Measurements from ENCODE around the gene TDRKH. TPM values are rescaled to one million over a fixed set of nuclear protein-coding genes. Genes with fewer than 3 reads are reported as not detected.
A peak's percentile ranks its signal among the peaks of the same experiment; 100 is the strongest.

The TDRKH gene
- total and polyA plus RNA-seq, 2 of the 13 experiments (the other 11 are each of a cell fraction or from before 2014, with no cell fraction given), result 3.9 to 5.4 TPM

GRCh38 chr1:151832318-151832980 lies 42.1 kb upstream of the TDRKH start (continued):
- TF ChIP-seq ZNF414 (CRISPR knock-in tag; IDR thresholded peaks at IDR 0.05), result peak; percentile 59; the same call in 1 of the 2 replicates
- TF ChIP-seq ZNF607 (CRISPR knock-in tag; IDR thresholded peaks at IDR 0.05; ENCODE audit: borderline replicate concordance), result 0 out of 2 replicates have a peak, but pooled peaks have one; percentile 30
- no peak for TF ChIP-seq RFX5 (IDR thresholded peaks at IDR 0.05; ENCODE audit: low read depth, low read length)
- TF ChIP-seq FOXA3 (CRISPR knock-in tag; IDR thresholded peaks at IDR 0.05), result peak; percentile 86
- peak; percentile 35; the same call in 1 of the 2 replicates for TF ChIP-seq HOXA3 (CRISPR knock-in tag; IDR thresholded peaks at IDR 0.05)
- TF ChIP-seq, protein P1, sequence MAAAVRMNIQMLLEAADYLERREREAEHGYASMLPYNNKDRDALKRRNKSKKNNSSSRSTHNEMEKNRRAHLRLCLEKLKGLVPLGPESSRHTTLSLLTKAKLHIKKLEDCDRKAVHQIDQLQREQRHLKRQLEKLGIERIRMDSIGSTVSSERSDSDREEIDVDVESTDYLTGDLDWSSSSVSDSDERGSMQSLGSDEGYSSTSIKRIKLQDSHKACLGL (CRISPR knock-in tag; IDR thresholded peaks at IDR 0.05), result 0 out of 2 replicates have a peak, but pooled peaks have one; percentile 32
- peak; percentile 51; the same call in 1 of the 2 replicates for TF ChIP-seq ZNF574 (CRISPR knock-in tag; IDR thresholded peaks at IDR 0.05)
- TF ChIP-seq CEBPG (CRISPR knock-in tag; IDR thresholded peaks at IDR 0.05), result peak; percentile 64; the same call in 1 of the 2 replicates
- TF ChIP-seq, protein P2, sequence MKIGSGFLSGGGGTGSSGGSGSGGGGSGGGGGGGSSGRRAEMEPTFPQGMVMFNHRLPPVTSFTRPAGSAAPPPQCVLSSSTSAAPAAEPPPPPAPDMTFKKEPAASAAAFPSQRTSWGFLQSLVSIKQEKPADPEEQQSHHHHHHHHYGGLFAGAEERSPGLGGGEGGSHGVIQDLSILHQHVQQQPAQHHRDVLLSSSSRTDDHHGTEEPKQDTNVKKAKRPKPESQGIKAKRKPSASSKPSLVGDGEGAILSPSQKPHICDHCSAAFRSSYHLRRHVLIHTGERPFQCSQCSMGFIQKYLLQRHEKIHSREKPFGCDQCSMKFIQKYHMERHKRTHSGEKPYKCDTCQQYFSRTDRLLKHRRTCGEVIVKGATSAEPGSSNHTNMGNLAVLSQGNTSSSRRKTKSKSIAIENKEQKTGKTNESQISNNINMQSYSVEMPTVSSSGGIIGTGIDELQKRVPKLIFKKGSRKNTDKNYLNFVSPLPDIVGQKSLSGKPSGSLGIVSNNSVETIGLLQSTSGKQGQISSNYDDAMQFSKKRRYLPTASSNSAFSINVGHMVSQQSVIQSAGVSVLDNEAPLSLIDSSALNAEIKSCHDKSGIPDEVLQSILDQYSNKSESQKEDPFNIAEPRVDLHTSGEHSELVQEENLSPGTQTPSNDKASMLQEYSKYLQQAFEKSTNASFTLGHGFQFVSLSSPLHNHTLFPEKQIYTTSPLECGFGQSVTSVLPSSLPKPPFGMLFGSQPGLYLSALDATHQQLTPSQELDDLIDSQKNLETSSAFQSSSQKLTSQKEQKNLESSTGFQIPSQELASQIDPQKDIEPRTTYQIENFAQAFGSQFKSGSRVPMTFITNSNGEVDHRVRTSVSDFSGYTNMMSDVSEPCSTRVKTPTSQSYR (CRISPR knock-in tag; IDR thresholded peaks at IDR 0.05; ENCODE audit: borderline replicate concordance), result peak; percentile 78; the same call in 1 of the 2 replicates
- TF ChIP-seq ZKSCAN1 (IDR thresholded peaks at IDR 0.05; ENCODE audit: low read length), result no peak
- TF ChIP-seq ZNF782 (CRISPR knock-in tag; IDR thresholded peaks at IDR 0.05; ENCODE audit: borderline replicate concordance), result no peak
- TF ChIP-seq RXRA (CRISPR knock-in tag; IDR thresholded peaks at IDR 0.05), result peak; percentile 68
- TF ChIP-seq, protein P3, sequence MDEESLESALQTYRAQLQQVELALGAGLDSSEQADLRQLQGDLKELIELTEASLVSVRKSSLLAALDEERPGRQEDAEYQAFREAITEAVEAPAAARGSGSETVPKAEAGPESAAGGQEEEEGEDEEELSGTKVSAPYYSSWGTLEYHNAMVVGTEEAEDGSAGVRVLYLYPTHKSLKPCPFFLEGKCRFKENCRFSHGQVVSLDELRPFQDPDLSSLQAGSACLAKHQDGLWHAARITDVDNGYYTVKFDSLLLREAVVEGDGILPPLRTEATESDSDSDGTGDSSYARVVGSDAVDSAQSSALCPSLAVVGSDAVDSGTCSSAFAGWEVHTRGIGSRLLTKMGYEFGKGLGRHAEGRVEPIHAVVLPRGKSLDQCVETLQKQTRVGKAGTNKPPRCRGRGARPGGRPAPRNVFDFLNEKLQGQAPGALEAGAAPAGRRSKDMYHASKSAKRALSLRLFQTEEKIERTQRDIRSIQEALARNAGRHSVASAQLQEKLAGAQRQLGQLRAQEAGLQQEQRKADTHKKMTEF (CRISPR knock-in tag; IDR thresholded peaks at IDR 0.05), result peak; percentile 84
- TF ChIP-seq POLR2AphosphoS2 (IDR thresholded peaks at IDR 0.05; ENCODE audit: low read depth, low read length), result no peak
- TF ChIP-seq MTERF4 (CRISPR knock-in tag; IDR thresholded peaks at IDR 0.05), result peak; percentile 62; the same call in 1 of the 2 replicates
- TF ChIP-seq YEATS2 (CRISPR knock-in tag; IDR thresholded peaks at IDR 0.05; ENCODE audit: borderline replicate concordance), result peak; percentile 72; the same call in 1 of the 2 replicates
- TF ChIP-seq, protein P4, sequence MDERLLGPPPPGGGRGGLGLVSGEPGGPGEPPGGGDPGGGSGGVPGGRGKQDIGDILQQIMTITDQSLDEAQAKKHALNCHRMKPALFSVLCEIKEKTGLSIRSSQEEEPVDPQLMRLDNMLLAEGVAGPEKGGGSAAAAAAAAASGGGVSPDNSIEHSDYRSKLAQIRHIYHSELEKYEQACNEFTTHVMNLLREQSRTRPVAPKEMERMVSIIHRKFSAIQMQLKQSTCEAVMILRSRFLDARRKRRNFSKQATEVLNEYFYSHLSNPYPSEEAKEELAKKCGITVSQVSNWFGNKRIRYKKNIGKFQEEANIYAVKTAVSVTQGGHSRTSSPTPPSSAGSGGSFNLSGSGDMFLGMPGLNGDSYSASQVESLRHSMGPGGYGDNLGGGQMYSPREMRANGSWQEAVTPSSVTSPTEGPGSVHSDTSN (CRISPR knock-in tag; IDR thresholded peaks at IDR 0.05), result peak; percentile 19; the same call in 1 of the 2 replicates
- 0 out of 2 replicates have a peak, but pooled peaks have one; percentile 14 for TF ChIP-seq NAIF1 (CRISPR knock-in tag; IDR thresholded peaks at IDR 0.05; ENCODE audit: borderline replicate concordance)
- TF ChIP-seq NCOA1 (CRISPR knock-in tag; IDR thresholded peaks at IDR 0.05), result peak; percentile 87
